Suprapubic skin (tissue), 4 donors: Measurements from ENCODE around the gene TCAIM.

ENCODE experiments used
- EP300 ChIP-seq: sonication (generic); formaldehyde crosslinking; IDR thresholded peaks from one replicate; pipeline ENCODE4 v1.6.1; 2017; ENCODE audit warnings: antibody characterized with exemption
- POLR2A ChIP-seq, 2 donors: fragments of 450-650 bp; IDR thresholded peaks; one replicate each; pipeline ENCODE4 v1.6.1; 2017; ENCODE audit warnings: antibody characterized with exemption in 2 of 2, mild to moderate bottlenecking in 2 of 2, moderate library complexity in 2 of 2
- POLR2AphosphoS5 ChIP-seq, 3 donors: sonication (generic); formaldehyde crosslinking; IDR thresholded peaks; one replicate each; pipeline ENCODE4 v1.6.1; 2017; ENCODE audit warnings: antibody characterized with exemption in 3 of 3
- TF ChIP-seq, protein P1 (sequence below), 2 donors: fragments of 200-600 bp in 1 of 2; fragments of 450-650 bp in 1 of 2; sonication (generic) in 1 of 2; IDR thresholded peaks; one replicate each; pipeline ENCODE4 v1.5.1; 2016 to 2019; ENCODE audit warnings: antibody characterized with exemption in 2 of 2, mild to moderate bottlenecking in 1 of 2, moderate library complexity in 1 of 2

DNA sequence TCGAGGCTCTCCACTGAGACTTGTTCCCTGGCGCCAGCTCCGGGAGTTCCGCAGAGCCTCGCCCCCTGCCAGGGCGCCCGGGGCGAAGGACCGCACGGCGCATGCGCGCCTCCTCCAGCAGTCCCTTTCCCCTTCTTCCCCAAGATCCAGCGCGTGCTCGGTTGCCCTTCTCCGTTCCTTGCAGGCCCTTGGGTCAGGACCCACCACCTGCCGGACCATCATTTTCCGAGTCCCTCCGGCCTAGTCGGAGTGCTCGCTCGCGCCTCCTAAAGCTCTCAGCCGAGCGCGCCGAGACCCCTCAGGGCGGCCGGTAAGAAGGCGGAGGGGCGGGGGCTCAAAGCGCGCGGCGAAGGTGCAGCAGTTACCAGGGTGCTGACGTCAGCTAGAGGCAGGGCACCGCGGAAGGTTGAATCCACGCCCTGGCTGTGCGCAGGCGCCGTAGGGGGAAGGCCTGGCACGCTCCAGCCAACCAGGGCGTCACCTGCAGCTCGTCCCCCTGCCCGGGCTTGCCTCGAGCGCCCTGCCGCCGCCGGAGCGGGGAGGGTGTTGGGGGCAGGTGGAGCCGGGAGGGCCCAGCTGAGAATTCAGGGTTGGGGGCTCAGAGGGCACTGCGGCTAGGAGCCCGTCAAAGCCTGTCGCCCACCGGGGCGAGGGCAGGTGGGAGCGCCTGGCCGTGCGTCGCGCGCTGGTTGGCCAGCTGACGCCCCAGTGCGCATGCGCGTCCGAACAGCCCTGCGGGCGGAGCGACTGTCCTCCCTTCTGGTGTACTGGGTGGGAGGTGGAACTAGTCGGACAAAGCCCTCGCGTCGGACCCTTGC lies at the start of gene TCAIM:
- TF ChIP-seq, protein P1, sequence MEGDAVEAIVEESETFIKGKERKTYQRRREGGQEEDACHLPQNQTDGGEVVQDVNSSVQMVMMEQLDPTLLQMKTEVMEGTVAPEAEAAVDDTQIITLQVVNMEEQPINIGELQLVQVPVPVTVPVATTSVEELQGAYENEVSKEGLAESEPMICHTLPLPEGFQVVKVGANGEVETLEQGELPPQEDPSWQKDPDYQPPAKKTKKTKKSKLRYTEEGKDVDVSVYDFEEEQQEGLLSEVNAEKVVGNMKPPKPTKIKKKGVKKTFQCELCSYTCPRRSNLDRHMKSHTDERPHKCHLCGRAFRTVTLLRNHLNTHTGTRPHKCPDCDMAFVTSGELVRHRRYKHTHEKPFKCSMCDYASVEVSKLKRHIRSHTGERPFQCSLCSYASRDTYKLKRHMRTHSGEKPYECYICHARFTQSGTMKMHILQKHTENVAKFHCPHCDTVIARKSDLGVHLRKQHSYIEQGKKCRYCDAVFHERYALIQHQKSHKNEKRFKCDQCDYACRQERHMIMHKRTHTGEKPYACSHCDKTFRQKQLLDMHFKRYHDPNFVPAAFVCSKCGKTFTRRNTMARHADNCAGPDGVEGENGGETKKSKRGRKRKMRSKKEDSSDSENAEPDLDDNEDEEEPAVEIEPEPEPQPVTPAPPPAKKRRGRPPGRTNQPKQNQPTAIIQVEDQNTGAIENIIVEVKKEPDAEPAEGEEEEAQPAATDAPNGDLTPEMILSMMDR (IDR thresholded peaks at IDR 0.05), result no peak
- TF ChIP-seq POLR2AphosphoS5 (IDR thresholded peaks at IDR 0.05), result peak in 2 of 3 donors; percentile 38 to 53
- TF ChIP-seq POLR2A (IDR thresholded peaks at IDR 0.05), result peak in 1 of 2 donors; percentile 78
- TF ChIP-seq EP300, result no peak
